HG03457 (cell line): ENCODE measurements around the gene FXN.

Experiments used
- ATAC-seq: cut with Tn5 transposase; IDR thresholded peaks from one replicate; pipeline ENCODE4 v1.9.1; 2021; ENCODE audit warnings: moderate number of reproducible peaks; ENCODE audit not compliant: unreplicated experiment

Gene FXN

GRCh38 chr9:69137311-69137710, 101.8 kb downstream of the FXN start:
- no peak for ATAC-seq

GRCh38 chr9:69139596-69139995, 104.0 kb downstream of the FXN start:
- no peak for ATAC-seq

GRCh38 chr9:69140123-69140735, 104.7 kb downstream of the FXN start:
- ATAC-seq: no peak

GRCh38 chr9:69141851-69142250, 106.3 kb downstream of the FXN start:
- no peak for ATAC-seq

- ATAC-seq: no peak
Observed at GRCh38 chr9:69143291-69143690, 107.7 kb downstream of the FXN start.

- ATAC-seq: no peak
Observed at GRCh38 chr9:69145144-69145715, 109.7 kb downstream of the FXN start.

GRCh38 chr9:69147041-69147834, 111.7 kb downstream of the FXN start:
- no peak for ATAC-seq

GRCh38 chr9:69149321-69149807, 113.8 kb downstream of the FXN start:
- no peak for ATAC-seq
